GM23338 (cell line): ENCODE data around the gene DLG5. TPM values are rescaled to one million over a fixed set of nuclear protein-coding genes. Genes with fewer than 3 reads are reported as not detected.
A peak's percentile ranks its signal among the peaks of the same experiment; 100 is the strongest.

Experiments used
- ATAC-seq: fragments of 200-7000 bp; cut with Tn5 transposase; 3 replicates; pipeline ENCODE4 v1.9.1; 2020
- DNase-seq: peaks from one replicate; pipeline ENCODE4 v3.0.0-alpha.2; 2015; ENCODE audit warnings: low spot score
- H2AFZ ChIP-seq: fragments of 200-600 bp; sonication (generic); 2 replicates; pipeline ENCODE4 v1.8.0; 2016; ENCODE audit warnings: antibody characterized with exemption, mild to moderate bottlenecking, moderate library complexity
- H3F3A ChIP-seq: fragments of 200-600 bp; sonication (generic); replicated peaks from 2 replicates; pipeline ENCODE4 v1.8.0; 2017; ENCODE audit warnings: antibody characterized with exemption, mixed run types, low read depth
- H3K27ac ChIP-seq: fragments of 200-600 bp; sonication (generic); 2 replicates; pipeline ENCODE4 v1.6.1; 2016; ENCODE audit warnings: low read depth
- H3K27me3 ChIP-seq: fragments of 200-600 bp; sonication (generic); 2 replicates; pipeline ENCODE4 v1.8.0; 2016; ENCODE audit warnings: mild to moderate bottlenecking, mixed run types, moderate library complexity; ENCODE audit not compliant: insufficient read depth
- H3K36me3 ChIP-seq: fragments of 200-600 bp; sonication (generic); 2 replicates; pipeline ENCODE4 v1.8.0; 2016; ENCODE audit warnings: mild to moderate bottlenecking; ENCODE audit not compliant: insufficient read depth
- H3K4me1 ChIP-seq: fragments of 200-600 bp; sonication (generic); 2 replicates; pipeline ENCODE4 v1.8.0; 2016; ENCODE audit warnings: mild to moderate bottlenecking, moderate library complexity; ENCODE audit not compliant: insufficient read depth
- H3K4me2 ChIP-seq: fragments of 200-600 bp; sonication (generic); 2 replicates; pipeline ENCODE4 v1.7.1; 2017; ENCODE audit warnings: mixed run types
- H3K4me3 ChIP-seq: fragments of 200-600 bp; sonication (generic); 2 replicates; pipeline ENCODE4 v1.6.1; 2016; ENCODE audit warnings: mixed run types
- H3K79me2 ChIP-seq: fragments of 200-600 bp; sonication (generic); replicated peaks from 2 replicates; pipeline ENCODE4 v1.8.0; 2017; ENCODE audit warnings: mild to moderate bottlenecking; ENCODE audit not compliant: insufficient read depth
- H3K9me2 ChIP-seq: fragments of 200-600 bp; sonication (generic); 2 replicates; pipeline ENCODE4 v1.8.0; 2017; ENCODE audit not compliant: insufficient read depth
- H4K20me1 ChIP-seq: fragments of 200-600 bp; sonication (generic); replicated peaks from 2 replicates; pipeline ENCODE4 v1.8.0; 2017; ENCODE audit warnings: mild to moderate bottlenecking; ENCODE audit not compliant: insufficient read depth
- H3K27ac Mint-ChIP-seq: 2 replicates; pipeline ENCODE4 v1.8.0; 2020; ENCODE audit warnings: inconsistent platforms, mild to moderate bottlenecking, moderate library complexity, mixed read lengths
- H3K27me3 Mint-ChIP-seq: 3 replicates; pipeline ENCODE4 v1.8.0; 2022; ENCODE audit warnings: low read depth, mild to moderate bottlenecking, moderate library complexity, mixed read lengths, inconsistent platforms; ENCODE audit not compliant: insufficient read depth, poor library complexity
- H3K36me3 Mint-ChIP-seq: 3 replicates; pipeline ENCODE4 v1.8.0; 2021; ENCODE audit warnings: low read depth, mild to moderate bottlenecking, inconsistent platforms, moderate library complexity, mixed read lengths
- H3K4me1 Mint-ChIP-seq: 3 replicates; pipeline ENCODE4 v1.8.0; 2020; ENCODE audit warnings: mild to moderate bottlenecking, inconsistent platforms, mixed read lengths
- H3K4me3 Mint-ChIP-seq: 3 replicates; pipeline ENCODE4 v1.8.0; 2021; ENCODE audit warnings: moderate library complexity, mild to moderate bottlenecking, inconsistent platforms, mixed read lengths
- H3K9me3 Mint-ChIP-seq: 3 replicates; pipeline ENCODE4 v1.8.0; 2020; ENCODE audit warnings: moderate library complexity, mild to moderate bottlenecking, inconsistent platforms, mixed read lengths
- CREB1 ChIP-seq: fragments of 250-450 bp; sonication (Bioruptor Pico); IDR thresholded peaks from 2 replicates; pipeline ENCODE4 v1.5.0; 2020; ENCODE audit warnings: low read depth, mild to moderate bottlenecking, moderate library complexity
- CTCF ChIP-seq, 2 experiments: fragments of 200-600 bp in 1 of 2; sonication (generic) in 1 of 2; conservative IDR thresholded peaks; 2 replicates each; pipeline versions ENCODE4 v1.5.1 to v1.6.1; 2016 to 2017; ENCODE audit warnings: antibody characterized with exemption in 2 of 2, low read depth in 2 of 2, mild to moderate bottlenecking in 2 of 2, moderate library complexity in 1 of 2
- ETS1 ChIP-seq: IDR thresholded peaks from 2 replicates; pipeline ENCODE4 v1.6.1; 2016; ENCODE audit warnings: antibody characterized with exemption
- EZH2 ChIP-seq: fragments of 200-600 bp; sonication (generic); IDR thresholded peaks from one replicate; pipeline ENCODE4 v1.8.0; 2017; ENCODE audit warnings: antibody characterized with exemption, mild to moderate bottlenecking, low read depth; ENCODE audit not compliant: unreplicated experiment
- EZH2phosphoT487 ChIP-seq: fragments of 200-600 bp; sonication (generic); IDR thresholded peaks from one replicate; pipeline ENCODE4 v1.8.1; 2018; ENCODE audit warnings: antibody characterized with exemption; ENCODE audit not compliant: unreplicated experiment
- JUNB ChIP-seq: IDR thresholded peaks from one replicate; pipeline ENCODE4 v1.6.1; 2016; ENCODE audit warnings: antibody characterized with exemption; ENCODE audit not compliant: unreplicated experiment
- NANOG ChIP-seq: IDR thresholded peaks from 2 replicates; pipeline ENCODE4 v1.6.1; 2016; ENCODE audit warnings: antibody characterized with exemption, borderline replicate concordance
- POLR2AphosphoS5 ChIP-seq: IDR thresholded peaks from 2 replicates; pipeline ENCODE4 v1.6.1; 2016; ENCODE audit warnings: antibody characterized with exemption, low read depth
- STAT1 ChIP-seq: IDR thresholded peaks from one replicate; pipeline ENCODE4 v1.6.1; 2016; ENCODE audit warnings: antibody characterized with exemption; ENCODE audit not compliant: unreplicated experiment
- ZNF114 ChIP-seq: fragments of 250-450 bp; sonication (Bioruptor Pico); IDR thresholded peaks from 2 replicates; pipeline ENCODE4 v1.5.0; 2020; ENCODE audit warnings: mild to moderate bottlenecking, moderate library complexity
- polyA plus RNA-seq: library from polyadenylated mRNA; unstranded; fragments of >200 nt; fragmentation: Nextera tagmentation; extraction: Ambion mirVana; gene quantifications from 2 replicates; pipeline ENCODE4 v1.2.1, GENCODE V29; 2016
- total RNA-seq: library from RNA; depleted of rRNA; stranded (reverse); fragments of >200 nt; shearing (Covaris generic); gene quantifications from 2 replicates; pipeline ENCODE4 v1.2.3, GENCODE V29; 2014

Gene DLG5
- total and polyA plus RNA-seq, 2 experiments from 2014 or later: 7.4 to 66.6 TPM

GRCh38 chr10:77904100-77904840 is 22.3 kb downstream of the DLG5 start:
- peaks cover 95% of the 10 kb centered on the region for H3K79me2 ChIP-seq

GRCh38 chr10:77902159-77902558 is 24.4 kb downstream of the DLG5 start:
- Mint-ChIP-seq H3K4me1 (peaks cover 41% of the 10 kb centered on the region), H3K27ac (no peak overlapping the region), H3K36me3 (no peaks in the 10 kb centered on the region), H3K4me3 (no peak overlapping the region), H3K27me3 (peaks cover 11% of the 10 kb centered on the region), H3K9me3 (no peaks in the 10 kb centered on the region)
- H2AFZ ChIP-seq: no peak overlapping the region
- H4K20me1 ChIP-seq: peaks cover 15% of the 10 kb centered on the region
- H3K4me3 ChIP-seq: no peak overlapping the region
- no peaks in the 10 kb centered on the region for H3K27me3 ChIP-seq
- H3K9me2 ChIP-seq: no peaks in the 10 kb centered on the region
- no peak overlapping the region for H3K4me2 ChIP-seq
- DNase-seq (no peak), ATAC-seq (no peak)
- no peaks in the 10 kb centered on the region for H3K36me3 ChIP-seq
- no peak overlapping the region for H3K27ac ChIP-seq
- 0 out of 2 replicates have a peak, but pooled peaks cover 3% of the 10 kb centered on the region for H3F3A ChIP-seq
- H3K4me1 ChIP-seq: peaks cover 22% of the 10 kb centered on the region
- H3K79me2 ChIP-seq: peaks cover 93% of the 10 kb centered on the region
- TF ChIP-seq ZNF114 (no peak), JUNB (no peak), CTCF (conservative IDR thresholded peaks at IDR 0.05; ENCODE audit: low read depth in 2 of 2) (no peak), ETS1 (no peak), STAT1 (no peak)

More at GRCh38 chr10:77904100-77904840, 22.3 kb downstream of the DLG5 start:
- Histone ChIP-seq H3K27ac (0 out of 2 replicates have a peak overlapping the region, but pooled peaks have one; percentile 39), H3K36me3 (no peaks in the 10 kb centered on the region), H2AFZ (no peak overlapping the region), H3K27me3 (no peaks in the 10 kb centered on the region), H3K4me3 (no peak overlapping the region), H3K9me2 (no peaks in the 10 kb centered on the region), H4K20me1 (peaks cover 20% of the 10 kb centered on the region), H3K4me1 (peaks cover 8% of the 10 kb centered on the region), H3K4me2 (no peak overlapping the region), H3F3A (0 out of 2 replicates have a peak, but pooled peaks cover 3% of the 10 kb centered on the region)
- ATAC-seq: no peak
- peaks cover 5% of the 10 kb centered on the region for H3K27me3 Mint-ChIP-seq
- no peak overlapping the region for H3K4me3 Mint-ChIP-seq
- no peaks in the 10 kb centered on the region for H3K9me3 Mint-ChIP-seq
- no peak for DNase-seq
- TF ChIP-seq POLR2AphosphoS5 (no peak), NANOG (no peak), EZH2phosphoT487 (no peak), CTCF (conservative IDR thresholded peaks at IDR 0.05; ENCODE audit: low read depth in 2 of 2) (no peak), STAT1 (no peak), ZNF114 (no peak), CREB1 (CRISPR knock-in tag) (no peak), ETS1 (no peak), EZH2 (no peak)
- H3K27ac Mint-ChIP-seq: peak overlapping the region; percentile 14; the same call in 1 of the 2 replicates
- H3K36me3 Mint-ChIP-seq: no peaks in the 10 kb centered on the region
- H3K4me1 Mint-ChIP-seq: peaks cover 41% of the 10 kb centered on the region
